GM23248 (cell line): ENCODE results near the gene MPDZ.

ENCODE experiments used
- EZH2 ChIP-seq: fragments of 200-600 bp; sonication (generic); IDR thresholded peaks from 2 replicates; pipeline ENCODE4 v1.6.1; 2018; ENCODE audit warnings: antibody characterized with exemption, mild to moderate bottlenecking; ENCODE audit not compliant: insufficient read depth, poor library complexity, severe bottlenecking
- EZH2phosphoT487 ChIP-seq: fragments of 200-600 bp; sonication (generic); IDR thresholded peaks from 2 replicates; pipeline ENCODE4 v1.6.1; 2018; ENCODE audit warnings: antibody characterized with exemption, moderate library complexity, mild to moderate bottlenecking, low read depth; ENCODE audit not compliant: insufficient read depth

GRCh38 chr9:13174906-13175639 is 104.4 kb downstream of the MPDZ start:
- TF ChIP-seq EZH2 = no peak
- no peak for TF ChIP-seq EZH2phosphoT487
